ENCODE data around the gene ABTB1.

The ABTB1 gene

DNA sequence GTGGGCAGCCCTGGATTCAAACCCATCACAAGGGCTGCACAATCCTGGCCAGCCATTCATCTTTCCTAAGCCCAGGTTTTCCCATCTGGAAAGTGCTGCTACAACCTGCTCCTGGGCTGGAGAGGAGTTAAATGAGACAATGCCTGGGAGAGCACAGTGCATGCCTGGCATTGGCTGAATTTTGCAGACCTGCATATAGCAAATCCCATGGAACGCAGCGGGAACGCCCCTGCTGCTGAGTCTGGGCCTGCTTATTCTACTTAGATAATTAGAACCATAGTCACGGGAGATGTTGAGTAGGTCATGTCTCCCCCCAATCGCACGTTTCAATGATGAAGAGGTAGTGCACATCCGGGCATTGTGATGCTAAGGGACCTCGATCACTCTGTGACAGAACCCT is 46.6 kb downstream of the ABTB1 start (continued):
- no peak for TF ChIP-seq ZNF776 (tag by site-specific recombination; IDR thresholded peaks at IDR 0.05; ENCODE audit: borderline replicate concordance)
- TF ChIP-seq ZNF560 (tag by site-specific recombination; IDR thresholded peaks at IDR 0.05; ENCODE audit: borderline replicate concordance), result no peak
- TF ChIP-seq ZNF19 (tag by site-specific recombination; IDR thresholded peaks at IDR 0.05; ENCODE audit: low read depth), result no peak
- no peak for TF ChIP-seq ZNF174 (tag by site-specific recombination; IDR thresholded peaks at IDR 0.05)

DNA sequence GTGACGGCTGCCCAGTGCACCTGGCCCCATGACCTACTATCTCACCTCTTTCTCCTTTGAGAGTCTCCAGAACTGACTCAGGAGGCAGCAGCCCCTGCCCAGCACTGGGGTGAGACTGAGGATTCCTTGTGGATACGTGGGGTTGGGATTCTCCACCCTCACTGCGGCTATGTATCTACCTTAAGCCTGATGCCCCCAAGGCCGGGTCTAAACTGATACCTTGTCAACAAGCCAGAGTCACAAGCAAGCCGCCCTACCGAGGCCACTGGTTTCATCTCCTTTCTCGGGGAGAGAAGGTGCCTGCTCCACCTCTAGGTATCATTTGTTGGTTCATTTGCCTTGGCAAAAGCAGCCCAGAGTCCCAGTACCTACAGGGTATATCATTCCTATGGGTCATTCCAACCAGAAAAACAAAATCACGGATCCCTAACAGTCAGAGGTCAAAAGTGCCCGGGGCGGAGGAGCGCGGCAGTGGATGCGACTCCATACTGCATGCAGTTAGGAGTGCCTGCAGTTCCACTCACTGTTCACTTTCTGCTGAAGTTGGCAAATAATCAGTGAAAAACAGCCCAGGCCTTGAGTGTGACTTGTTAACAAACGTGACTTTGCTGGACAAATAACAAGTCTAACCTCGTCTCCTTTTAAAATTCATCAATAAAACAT is 47.5 kb downstream of the ABTB1 start:
- H3K4me1 ChIP-seq (ENCODE audit: control insufficient read depth, insufficient read depth, low read length), result no peaks in the 10 kb centered on the region
- no peak overlapping the region for H3K4me3 ChIP-seq (ENCODE audit: low read depth, low read length)
- no peaks in the 10 kb centered on the region for H3K9me3 ChIP-seq (ENCODE audit: control insufficient read depth, insufficient read depth, low read depth, low read length)
- H3K27ac ChIP-seq (ENCODE audit: extremely low read depth, low read depth, low read length), result no peak overlapping the region
- TF ChIP-seq REPIN1 (tag by site-specific recombination; IDR thresholded peaks at IDR 0.05; ENCODE audit: low read depth) (no peak), ZNF585B (tag by site-specific recombination; IDR thresholded peaks at IDR 0.05) (no peak), INSM2 (tag by site-specific recombination; IDR thresholded peaks at IDR 0.05) (no peak), ZNF48 (tag by site-specific recombination; IDR thresholded peaks at IDR 0.05) (no peak), ZNF558 (tag by site-specific recombination; IDR thresholded peaks at IDR 0.05) (no peak)
- TF ChIP-seq, protein P1, sequence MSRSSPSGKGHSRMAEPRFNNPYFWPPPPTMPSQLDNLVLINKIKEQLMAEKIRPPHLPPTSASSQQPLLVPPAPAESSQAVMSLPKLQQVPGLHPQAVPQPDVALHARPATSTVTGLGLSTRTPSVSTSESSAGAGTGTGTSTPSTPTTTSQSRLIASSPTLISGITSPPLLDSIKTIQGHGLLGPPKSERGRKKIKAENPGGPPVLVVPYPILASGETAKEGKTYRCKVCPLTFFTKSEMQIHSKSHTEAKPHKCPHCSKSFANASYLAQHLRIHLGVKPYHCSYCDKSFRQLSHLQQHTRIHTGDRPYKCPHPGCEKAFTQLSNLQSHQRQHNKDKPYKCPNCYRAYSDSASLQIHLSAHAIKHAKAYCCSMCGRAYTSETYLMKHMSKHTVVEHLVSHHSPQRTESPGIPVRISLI (tag by site-specific recombination; IDR thresholded peaks at IDR 0.05), result no peak
- POLR2A ChIA-PET, result no interaction called here
- H3K36me3 ChIP-seq (ENCODE audit: control insufficient read depth in 2 of 2, insufficient read depth in 1 of 2, low read length in 2 of 2), result no peaks in the 10 kb centered on the region
- CTCF ChIA-PET, result no interaction called here

DNA sequence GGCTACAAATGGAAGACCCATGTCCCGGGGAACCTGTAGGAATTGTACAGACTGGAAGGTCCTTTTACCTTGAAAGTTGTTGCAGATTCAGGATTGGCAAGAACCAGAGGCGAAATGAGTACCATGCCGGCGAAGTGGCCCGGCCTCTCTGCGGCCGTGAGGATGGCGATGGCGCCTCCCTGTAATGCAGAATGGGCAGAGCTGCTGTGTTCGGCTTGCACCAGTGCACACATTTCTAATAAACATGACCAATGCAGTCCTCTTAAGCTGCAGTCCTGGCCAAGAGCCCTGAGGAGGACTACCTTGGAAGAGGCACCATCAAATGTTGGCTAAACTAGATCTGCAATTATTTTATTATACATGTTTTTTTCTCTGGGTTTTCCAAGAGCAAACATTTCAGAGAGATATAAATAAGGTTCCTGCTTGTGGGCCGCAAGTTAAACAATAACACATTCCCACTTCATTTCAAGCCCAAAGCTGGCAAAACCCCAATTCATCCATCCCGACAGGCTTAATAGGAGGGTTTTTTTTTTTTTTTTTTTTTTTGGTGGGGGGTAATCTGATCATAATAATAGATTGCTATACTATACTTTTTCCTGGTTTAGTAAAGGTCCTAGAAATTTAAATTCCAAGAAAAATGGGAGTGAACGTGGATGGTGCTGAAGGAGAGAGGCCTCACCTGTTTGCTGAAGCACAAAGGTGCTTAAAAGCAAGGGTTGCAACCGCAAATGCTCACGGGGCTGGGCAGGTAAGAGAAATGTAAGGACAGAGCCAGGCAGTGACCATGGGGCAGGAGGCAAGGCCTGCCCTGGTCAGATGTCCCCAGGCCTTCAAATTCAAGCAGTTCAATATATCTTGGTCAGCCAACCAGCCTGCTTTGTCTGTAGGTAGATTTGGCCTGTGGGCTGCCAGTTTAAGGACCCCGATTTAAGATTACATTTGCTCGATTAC is 48.5 kb downstream of the ABTB1 start:
- Histone ChIP-seq H3K36me3 (ENCODE audit: control insufficient read depth in 2 of 2, insufficient read depth in 1 of 2, low read length in 2 of 2) (no peaks in the 10 kb centered on the region), H3K27ac (ENCODE audit: extremely low read depth, low read depth, low read length) (no peak overlapping the region), H3K4me3 (ENCODE audit: low read depth, low read length) (no peak overlapping the region), H3K4me1 (ENCODE audit: control insufficient read depth, insufficient read depth, low read length) (no peaks in the 10 kb centered on the region), H3K9me3 (ENCODE audit: control insufficient read depth, insufficient read depth, low read depth, low read length) (no peaks in the 10 kb centered on the region)
- POLR2A ChIA-PET, result interaction anchor here (0.8 kb wide), 1 partner anchor 70 kb away, joined by 4 read pairs; no protein-coding TSS in a partner anchor
- CTCF ChIA-PET, result no interaction called here
- TF ChIP-seq ZNF677 (tag by site-specific recombination; IDR thresholded peaks at IDR 0.05) (no peak), ZNF37A (tag by site-specific recombination; IDR thresholded peaks at IDR 0.05) (no peak), ELK4 (IDR thresholded peaks at IDR 0.05; ENCODE audit: borderline replicate concordance, low read depth, low read length) (no peak), ZNF600 (tag by site-specific recombination; IDR thresholded peaks at IDR 0.05) (no peak), ZNF660 (tag by site-specific recombination; IDR thresholded peaks at IDR 0.05) (no peak), ZNF155 (tag by site-specific recombination; IDR thresholded peaks at IDR 0.05) (no peak), BCL11A (tag by site-specific recombination; IDR thresholded peaks at IDR 0.05; ENCODE audit: low read depth) (no peak), ZBTB1 (tag by site-specific recombination; IDR thresholded peaks at IDR 0.05) (no peak), ZSCAN30 (tag by site-specific recombination; IDR thresholded peaks at IDR 0.05) (no peak), ZNF501 (tag by site-specific recombination; IDR thresholded peaks at IDR 0.05) (no peak), ZNF211 (tag by site-specific recombination; IDR thresholded peaks at IDR 0.05; ENCODE audit: low read depth) (no peak), ZNF2 (tag by site-specific recombination; IDR thresholded peaks at IDR 0.05) (no peak), ZNF112 (tag by site-specific recombination; IDR thresholded peaks at IDR 0.05) (no peak), ZNF138 (tag by site-specific recombination; IDR thresholded peaks at IDR 0.05; ENCODE audit: borderline replicate concordance) (no peak), ZNF510 (tag by site-specific recombination; IDR thresholded peaks at IDR 0.05; ENCODE audit: insufficient replicate concordance) (no peak), ZNF394 (tag by site-specific recombination; IDR thresholded peaks at IDR 0.05; ENCODE audit: borderline replicate concordance) (no peak), ZFP37 (tag by site-specific recombination; IDR thresholded peaks at IDR 0.05) (no peak)
- TF ChIP-seq, protein P2, sequence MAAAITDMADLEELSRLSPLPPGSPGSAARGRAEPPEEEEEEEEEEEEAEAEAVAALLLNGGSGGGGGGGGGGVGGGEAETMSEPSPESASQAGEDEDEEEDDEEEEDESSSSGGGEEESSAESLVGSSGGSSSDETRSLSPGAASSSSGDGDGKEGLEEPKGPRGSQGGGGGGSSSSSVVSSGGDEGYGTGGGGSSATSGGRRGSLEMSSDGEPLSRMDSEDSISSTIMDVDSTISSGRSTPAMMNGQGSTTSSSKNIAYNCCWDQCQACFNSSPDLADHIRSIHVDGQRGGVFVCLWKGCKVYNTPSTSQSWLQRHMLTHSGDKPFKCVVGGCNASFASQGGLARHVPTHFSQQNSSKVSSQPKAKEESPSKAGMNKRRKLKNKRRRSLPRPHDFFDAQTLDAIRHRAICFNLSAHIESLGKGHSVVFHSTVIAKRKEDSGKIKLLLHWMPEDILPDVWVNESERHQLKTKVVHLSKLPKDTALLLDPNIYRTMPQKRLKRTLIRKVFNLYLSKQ (tag by site-specific recombination; IDR thresholded peaks at IDR 0.05; ENCODE audit: borderline replicate concordance), result no peak

Data from HEK293 (cell line).